CD4-positive, alpha-beta T cell treated with Interleukin-17A for 4 hours (primary cell): Measurements from ENCODE around the gene ADAR.
"Not testable (repeated sequence)": the region's sequence is repeated elsewhere in the genome, so short reads cannot be mapped to it uniquely, and the experiment has no call there.

ENCODE experiments used
- DNase-seq: peaks from one replicate; pipeline ENCODE4 v3.0.0-alpha.2; 2020; ENCODE audit warnings: mixed read lengths

The ADAR gene

DNA sequence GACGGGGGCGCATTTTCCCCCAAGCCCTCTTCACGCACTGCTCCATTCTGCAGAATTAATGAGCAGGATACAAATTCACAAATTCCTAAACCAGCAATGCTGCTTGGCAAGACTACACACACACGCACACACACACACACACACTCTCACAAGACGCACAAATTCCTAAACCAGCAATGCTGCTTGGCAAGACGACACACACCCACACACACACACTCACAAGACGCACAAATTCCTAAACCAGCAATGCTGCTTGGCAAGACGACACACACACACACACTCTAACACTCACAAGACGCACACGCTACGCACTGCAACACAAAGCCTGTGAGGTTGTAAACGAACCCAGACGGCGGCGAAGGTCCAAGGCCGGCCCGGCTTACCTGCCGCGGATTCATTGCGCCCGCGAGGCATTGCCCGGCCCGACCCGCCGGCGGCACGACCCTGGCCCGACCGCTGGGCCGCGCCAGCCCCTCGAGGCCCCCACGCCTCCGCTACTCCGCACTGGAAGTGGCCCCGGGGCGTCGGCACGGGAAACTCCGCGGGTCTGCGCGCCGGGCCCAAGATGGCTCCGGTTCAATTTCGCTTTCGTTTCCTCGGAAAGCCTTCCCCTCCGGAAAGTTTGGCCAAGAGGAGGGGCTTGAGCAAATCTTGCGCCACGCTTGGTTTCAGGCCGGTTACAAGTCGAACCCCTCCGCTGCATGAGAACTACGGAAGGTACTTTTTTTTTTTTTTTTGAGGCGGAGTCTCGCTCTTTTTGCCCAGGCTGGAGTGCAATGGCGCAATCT lies at the start of gene ADAR:
Gene ADAR (minus strand): TSS at position 578 of the 788 bp plus-strand sequence. CDS start 180 bp downstream, at position 398.
- DNase-seq: peak; percentile 89

- no peak for DNase-seq
Measured at GRCh38 chr1:154657556-154657955, 49.6 kb upstream of the ADAR start.

DNA sequence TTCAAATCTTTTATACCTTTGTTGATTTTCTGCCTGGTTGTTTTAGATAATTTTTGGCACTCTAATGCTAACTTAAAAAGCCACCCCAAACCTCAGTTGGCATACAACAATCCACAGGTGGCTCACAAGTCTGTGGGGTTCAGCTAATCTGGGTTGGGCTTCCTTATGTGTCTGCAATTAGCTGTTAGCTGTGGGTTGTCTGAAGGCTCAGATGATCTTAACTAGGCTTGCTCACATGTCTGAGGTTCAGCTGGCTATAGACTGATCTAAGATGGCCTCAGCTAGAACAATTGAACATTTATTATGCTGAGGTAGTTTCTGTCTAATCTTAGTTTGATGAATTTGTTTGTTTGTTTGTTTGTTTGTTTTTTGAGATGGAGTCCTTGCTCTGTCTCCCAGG lies 44.9 kb upstream of the ADAR start:
- DNase-seq: no peak

DNA sequence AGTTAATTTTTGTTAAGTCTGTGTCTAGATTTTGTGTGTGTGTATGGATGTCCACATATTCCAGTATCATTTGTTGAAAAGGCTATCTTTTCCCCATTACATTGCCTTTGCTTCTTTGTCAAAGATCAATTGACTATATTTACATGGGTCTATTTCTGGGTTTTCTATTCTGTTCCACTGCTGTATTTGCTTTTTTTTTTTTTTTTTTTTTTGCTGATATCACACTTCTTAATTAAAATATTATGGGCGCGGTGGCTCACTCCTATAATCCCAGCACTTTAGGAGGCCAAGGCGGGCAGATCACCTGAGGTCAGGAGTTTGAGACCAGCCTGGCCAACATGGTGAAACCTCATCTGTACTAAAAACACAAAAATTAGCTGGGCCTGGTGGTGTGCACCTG lies 36.7 kb upstream of the ADAR start:
- not testable (repeated sequence) for DNase-seq

DNA sequence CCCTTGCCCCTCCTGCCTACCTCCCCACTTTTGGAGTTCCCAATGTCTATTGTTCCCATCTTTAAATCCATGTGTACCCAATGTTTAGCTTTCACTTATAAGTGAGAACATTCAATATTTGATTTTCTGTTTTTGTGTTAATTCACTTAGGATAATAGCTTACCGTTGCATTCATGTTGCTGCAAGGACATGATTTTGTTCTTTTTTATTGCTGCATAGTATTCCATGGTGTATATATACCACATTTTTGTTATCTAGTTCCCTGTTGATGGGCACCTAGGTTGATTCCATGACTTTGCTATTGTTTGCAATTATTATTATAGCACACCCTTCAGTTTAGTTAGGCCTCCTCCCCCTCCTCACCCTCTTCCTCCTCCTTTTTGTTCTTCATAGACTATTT lies 33.5 kb upstream of the ADAR start:
- DNase-seq: no peak

GRCh38 chr1:154639876-154640275 lies 31.9 kb upstream of the ADAR start:
- DNase-seq: no peak

GRCh38 chr1:154635171-154635570 lies 27.2 kb upstream of the ADAR start:
- no peak for DNase-seq

DNA sequence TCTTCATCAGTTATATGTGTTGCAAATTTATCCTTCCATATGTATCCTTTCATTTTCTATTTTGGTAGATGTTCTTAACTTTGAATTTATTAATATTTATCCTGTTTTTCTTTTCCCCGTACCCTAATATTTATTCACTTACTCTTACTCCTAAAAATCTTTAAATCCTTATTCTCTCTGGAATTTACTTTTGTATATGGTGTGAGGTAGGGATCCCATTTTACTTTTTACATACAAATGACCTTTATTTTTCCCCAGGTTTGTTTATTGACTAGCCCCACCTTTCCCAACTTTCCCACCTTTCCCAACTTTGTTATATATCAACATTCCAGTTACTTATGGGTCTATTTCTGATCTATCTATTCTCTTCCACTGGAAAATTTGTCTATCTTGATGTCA lies 21.7 kb upstream of the ADAR start:
- DNase-seq: no peak

DNA sequence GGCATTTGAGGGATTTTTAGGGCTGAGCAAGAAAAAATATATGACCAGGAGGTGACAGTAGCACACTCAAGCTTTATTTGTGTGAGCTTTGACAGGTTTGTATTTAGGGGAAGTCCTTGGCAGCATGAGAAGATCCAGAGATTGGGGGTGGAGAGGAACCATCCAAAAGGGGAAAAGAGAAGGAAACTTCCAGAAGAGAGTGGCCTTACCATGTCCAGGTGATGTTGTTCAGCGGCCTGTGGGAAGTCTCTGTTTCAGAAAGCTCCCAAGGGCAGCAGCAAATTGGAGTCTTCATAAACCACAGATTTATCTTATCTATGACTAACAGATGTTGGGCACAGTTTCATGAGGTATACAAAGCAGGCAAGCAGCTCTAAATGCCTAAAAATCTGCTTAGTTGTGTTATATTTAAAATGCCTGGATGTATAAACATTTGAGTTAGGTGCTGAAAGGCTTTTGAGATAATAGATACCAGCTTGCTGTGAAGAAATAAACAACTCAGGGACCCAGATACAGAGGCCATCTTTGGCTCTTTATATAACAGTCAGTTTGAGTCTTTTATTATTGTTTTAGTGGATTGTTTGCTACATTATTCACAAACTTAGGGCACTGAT lies 21.2 kb upstream of the ADAR start:
- no peak for DNase-seq

DNA sequence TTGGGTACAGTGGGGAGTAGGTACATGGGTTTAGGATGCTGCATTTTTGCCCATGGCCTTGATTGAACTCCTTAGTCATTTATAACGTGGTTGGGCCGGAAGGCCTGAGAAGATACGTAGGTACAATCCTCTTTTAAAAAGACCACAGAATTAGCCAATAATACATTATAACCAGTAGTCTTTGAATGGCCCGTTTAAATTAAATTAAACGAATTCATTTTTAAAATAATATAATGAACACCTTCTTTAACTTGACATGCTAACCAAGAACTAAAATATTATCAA lies 20.1 kb upstream of the ADAR start:
- DNase-seq: no peak

DNA sequence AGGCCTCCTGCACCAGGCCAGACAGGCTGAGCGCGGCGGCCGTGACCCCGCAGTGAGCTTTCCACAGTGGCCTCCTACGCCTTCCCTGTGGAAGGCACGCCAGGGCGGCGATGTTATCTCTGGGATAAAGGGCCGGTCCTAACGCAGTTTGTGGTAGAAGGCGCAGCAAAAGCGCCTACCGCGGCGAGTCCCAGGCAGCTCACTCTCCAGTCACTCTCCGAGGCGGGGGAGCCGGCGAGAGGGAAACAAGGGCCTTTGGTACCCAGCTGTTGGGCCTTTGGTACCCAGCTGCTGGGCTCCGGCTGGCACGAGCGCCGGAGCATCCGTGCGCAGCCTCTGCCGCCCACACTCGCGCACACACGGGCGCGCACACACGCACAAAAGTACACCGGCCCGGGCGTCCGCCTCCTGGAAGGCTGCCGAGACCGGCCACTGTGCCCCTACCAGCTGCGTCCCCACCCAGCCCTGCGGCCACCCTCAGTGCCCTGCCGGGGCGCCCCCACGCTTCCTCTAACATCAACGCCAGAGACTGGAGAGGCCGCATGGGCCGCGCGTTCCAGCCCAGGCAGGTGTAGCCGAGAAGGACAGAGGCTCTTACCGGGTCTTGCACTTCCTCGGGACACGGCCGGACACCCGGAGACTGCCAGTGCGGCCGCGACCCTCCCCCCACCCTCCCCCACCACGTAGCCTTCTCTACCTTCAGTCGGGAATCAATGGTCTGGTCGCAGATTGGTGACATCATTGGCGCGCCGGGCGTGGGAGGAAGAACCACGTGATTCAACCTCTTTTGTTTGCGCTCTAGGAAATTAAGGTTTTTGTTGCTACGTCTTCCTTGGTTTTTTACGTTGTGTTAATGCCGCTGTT lies 19.5 kb upstream of the ADAR start:
- DNase-seq: peak; percentile 94

DNA sequence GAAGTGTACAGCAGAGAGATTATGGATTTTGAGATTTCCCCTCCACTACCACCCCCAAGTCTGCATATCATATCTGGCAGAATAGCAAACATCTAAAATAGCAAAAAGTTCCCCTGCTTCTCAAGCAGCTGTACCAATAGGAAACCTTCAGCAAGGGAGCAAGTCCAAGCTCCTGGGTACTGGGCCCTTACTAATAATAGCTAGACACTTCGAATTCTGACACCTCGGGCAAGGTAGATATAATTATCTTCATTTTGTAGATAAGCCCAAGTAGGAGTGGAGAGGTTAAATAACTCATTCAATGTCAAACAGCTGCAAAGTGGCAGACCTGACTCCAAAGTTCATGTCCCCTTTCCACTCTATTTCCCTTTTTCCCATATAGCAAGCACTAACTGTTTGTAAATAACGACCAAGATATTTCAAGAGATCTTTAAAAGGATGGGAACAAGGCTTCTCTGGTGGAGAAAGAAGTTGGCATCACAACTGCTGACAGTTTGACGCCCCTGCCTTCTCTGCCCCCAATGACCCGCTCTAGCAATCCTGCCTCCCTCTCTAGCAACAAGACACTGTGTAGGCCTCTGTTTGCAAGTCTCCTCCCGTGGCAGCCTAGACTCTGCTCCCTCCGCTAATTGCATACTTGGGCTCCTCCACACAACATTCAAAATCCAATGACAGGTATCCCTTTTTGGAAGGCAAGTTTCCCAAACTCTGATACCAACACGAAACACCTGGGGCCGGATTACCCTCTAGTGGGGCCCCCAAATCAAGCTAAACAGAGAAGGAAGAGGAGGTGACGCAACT lies 18.7 kb upstream of the ADAR start:
- no peak for DNase-seq

DNA sequence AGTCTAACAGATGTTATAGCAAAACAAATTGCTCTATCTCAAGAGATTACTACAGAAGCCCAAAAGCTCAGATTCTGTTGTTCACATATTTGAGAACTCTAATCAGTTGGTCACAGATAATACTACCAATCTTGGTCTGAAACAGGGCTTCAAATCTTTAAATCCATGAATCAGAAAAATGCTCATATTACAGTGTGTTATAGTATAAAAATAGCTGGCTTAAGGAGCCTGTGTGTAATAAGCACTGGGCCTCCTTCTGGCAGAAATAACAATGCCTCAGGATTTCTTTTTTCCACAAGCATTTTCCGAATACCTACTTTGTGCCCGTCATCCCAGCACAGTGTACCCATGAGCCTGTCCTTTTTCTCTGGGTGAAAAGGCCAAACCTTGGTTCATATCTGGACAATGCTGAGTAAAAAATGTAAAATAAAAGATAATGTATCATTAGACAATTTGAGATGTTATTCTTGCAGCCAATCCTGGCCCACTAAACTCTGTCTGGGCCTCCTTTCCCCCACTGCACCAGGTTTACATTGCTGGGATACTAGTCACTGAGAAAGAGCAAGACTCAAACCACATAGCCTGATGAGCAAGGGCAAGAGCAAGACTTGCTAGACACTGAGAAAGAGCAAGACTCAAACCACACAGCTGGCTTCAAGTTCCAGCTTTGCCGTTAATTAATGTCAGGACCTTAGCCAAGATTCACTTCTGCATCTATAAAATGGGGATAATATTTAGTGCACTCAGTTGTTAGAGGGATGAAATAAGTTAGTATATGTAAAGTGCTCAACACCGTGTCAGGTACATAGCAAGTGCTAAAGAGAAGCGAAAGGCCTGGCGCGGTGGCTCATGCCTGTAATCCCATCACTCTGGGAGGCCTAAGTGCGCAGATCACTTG lies 17.0 kb upstream of the ADAR start:
- no peak for DNase-seq

GRCh38 chr1:154623358-154623757 lies 15.4 kb upstream of the ADAR start:
- DNase-seq: no peak

GRCh38 chr1:154622503-154623039 lies 14.6 kb upstream of the ADAR start:
- DNase-seq: no peak

DNA sequence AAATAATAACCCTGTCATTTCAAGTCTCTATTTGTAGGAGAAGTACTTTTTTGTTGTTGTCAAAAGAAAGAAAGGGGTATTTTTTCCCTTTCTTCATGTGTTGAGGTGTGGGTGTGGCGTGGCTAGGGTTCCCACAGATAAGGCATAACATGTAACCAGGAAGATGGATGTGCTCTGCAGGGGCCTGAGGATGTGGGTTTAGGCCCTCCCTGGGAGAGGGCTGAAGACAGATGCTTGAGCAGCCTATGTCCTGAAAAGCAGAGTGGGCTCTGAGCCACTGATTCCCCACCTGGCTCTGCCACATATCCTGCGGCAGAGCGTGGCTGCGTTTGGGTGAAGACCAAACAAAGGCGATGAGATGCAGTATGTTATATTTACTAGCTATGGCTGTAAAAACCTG lies 13.9 kb upstream of the ADAR start:
- peak; percentile 8 for DNase-seq

DNA sequence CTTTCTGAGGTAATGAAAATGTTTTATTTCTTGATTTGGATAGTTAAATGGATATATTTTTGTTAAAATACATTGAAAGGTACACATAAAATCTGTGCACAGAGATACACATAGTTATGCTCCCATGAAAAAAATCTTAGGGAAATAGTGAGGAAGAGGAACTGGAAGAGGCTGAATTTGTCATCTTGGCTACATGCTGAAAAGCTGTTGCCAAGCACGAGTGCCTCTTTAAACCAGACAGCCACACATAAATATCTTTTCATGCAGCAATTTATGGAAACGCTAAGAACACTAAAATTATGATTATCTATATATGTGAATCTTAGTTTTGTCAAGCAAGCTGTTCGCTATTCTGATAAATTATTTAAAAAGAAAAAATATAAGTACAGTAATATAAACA lies 12.8 kb upstream of the ADAR start:
- DNase-seq: no peak

GRCh38 chr1:154619181-154619948 lies 11.4 kb upstream of the ADAR start:
- no peak for DNase-seq

- DNase-seq: no peak
Measured at GRCh38 chr1:154616659-154617345, 8.8 kb upstream of the ADAR start.

GRCh38 chr1:154615411-154615810 lies 7.4 kb upstream of the ADAR start:
- no peak for DNase-seq
